IPS-15b (cell line): ENCODE measurements around the gene KCTD2.

ENCODE experiments used
- H3K27me3 ChIP-seq: one replicate; pipeline ENCODE4 v1.6.1; 2013; ENCODE audit warnings: low read length; ENCODE audit not compliant: control insufficient read depth, insufficient read depth
- H3K36me3 ChIP-seq: one replicate; pipeline ENCODE4 v1.6.1; 2013; ENCODE audit warnings: low read length; ENCODE audit not compliant: control insufficient read depth, insufficient read depth
- H3K4me1 ChIP-seq: one replicate; pipeline ENCODE4 v1.6.1; 2013; ENCODE audit warnings: mild to moderate bottlenecking, low read length; ENCODE audit not compliant: control insufficient read depth, insufficient read depth
- H3K4me3 ChIP-seq: one replicate; pipeline ENCODE4 v1.5.1; 2013; ENCODE audit warnings: low read depth, low read length
- H3K9ac ChIP-seq: one replicate; pipeline ENCODE4 v1.6.1; 2013; ENCODE audit warnings: low read depth, mild to moderate bottlenecking, low read length
- H3K9me3 ChIP-seq: one replicate; pipeline ENCODE4 v1.6.1; 2013; ENCODE audit warnings: mild to moderate bottlenecking, low read length; ENCODE audit not compliant: control insufficient read depth, insufficient read depth

Gene KCTD2

DNA sequence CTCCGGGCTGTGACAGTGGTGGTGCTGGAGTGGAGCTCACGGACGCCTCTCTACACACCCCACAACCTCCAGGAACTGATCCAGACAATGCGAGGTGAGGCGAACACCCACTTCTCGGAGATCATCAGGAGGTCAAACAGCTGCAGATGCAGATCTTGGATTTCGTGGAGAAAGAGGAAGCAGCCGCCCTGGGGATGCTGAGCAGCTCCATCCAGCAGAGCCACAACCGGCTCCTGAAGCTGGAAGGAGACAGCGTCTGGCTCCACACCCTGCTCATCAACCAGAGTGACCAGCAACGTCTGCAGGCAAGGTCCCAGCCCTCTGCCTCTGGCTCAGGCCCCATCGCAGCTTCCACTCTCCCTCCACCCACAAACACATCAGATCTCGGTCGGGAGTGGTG is 27.5 kb downstream of the KCTD2 start:
- H3K4me1 ChIP-seq = peaks cover 4% of the 10 kb centered on the region
- no peaks in the 10 kb centered on the region for H3K27me3 ChIP-seq
- no peak overlapping the region for H3K9ac ChIP-seq
- H3K4me3 ChIP-seq = no peak overlapping the region
- no peaks in the 10 kb centered on the region for H3K36me3 ChIP-seq
- no peaks in the 10 kb centered on the region for H3K9me3 ChIP-seq

DNA sequence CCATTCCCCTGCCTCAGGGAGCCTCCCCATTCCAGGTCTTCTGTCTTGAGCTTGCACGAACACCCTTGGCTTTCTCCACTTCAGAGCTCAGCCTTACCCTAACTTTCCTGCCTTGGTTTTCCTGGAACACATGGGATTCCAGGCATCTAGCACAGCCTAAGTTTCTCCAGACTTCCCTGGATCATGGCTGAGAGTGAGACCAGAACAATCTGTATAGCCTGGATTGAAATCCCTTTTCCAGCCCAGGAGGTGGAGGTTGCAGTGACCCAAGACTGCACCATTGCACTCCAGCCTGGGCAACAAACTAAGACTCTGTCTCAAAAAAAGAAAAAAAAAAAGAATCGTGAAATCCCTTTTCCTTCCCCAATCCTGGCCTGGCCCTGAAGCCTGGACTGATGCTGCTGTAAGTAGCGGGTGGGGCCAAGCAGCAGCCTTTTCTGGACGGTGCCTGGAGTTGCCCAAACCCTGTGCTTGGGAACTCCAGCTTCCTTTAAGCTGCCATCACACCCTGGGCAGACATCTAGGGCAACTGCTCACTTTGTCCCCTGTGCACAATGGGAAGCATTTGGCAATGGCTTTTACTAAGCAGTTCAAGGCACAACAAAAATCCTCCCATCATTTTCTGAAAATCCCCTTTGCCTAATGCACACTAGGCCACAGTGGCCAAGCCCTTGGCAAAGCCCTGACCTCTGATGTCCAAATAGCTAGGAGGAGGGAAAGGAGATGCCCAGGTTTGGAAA is 28.7 kb downstream of the KCTD2 start:
- Histone ChIP-seq H3K9me3 (no peaks in the 10 kb centered on the region), H3K4me1 (peaks cover 4% of the 10 kb centered on the region), H3K36me3 (no peaks in the 10 kb centered on the region), H3K4me3 (no peak overlapping the region), H3K27me3 (no peaks in the 10 kb centered on the region), H3K9ac (no peak overlapping the region)

DNA sequence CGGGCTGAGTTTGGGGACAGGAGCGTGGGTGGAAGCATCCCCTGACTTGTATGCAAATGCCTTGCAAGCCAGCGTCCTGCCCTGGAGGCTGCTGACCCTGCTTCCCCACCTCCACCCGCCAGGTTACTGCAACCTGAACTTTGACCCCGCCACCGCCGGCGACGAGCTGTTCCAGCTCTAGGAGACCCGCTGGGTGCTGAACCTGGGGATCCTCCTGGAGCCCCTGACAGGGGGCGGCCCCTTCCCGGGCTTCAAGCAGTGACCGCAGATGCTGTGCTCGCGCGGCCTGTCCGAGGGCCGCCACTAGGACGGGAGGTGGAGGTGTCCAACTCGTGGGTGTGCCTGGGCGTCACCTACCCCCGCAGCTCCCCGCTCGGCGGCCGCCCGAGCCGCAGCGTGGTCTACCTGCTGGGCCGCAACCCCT is 30.1 kb downstream of the KCTD2 start:
- Histone ChIP-seq H3K4me1 (peaks cover 4% of the 10 kb centered on the region), H3K36me3 (no peaks in the 10 kb centered on the region), H3K9ac (peak overlapping the region; percentile 24), H3K27me3 (no peaks in the 10 kb centered on the region), H3K4me3 (no peak overlapping the region), H3K9me3 (no peaks in the 10 kb centered on the region)

DNA sequence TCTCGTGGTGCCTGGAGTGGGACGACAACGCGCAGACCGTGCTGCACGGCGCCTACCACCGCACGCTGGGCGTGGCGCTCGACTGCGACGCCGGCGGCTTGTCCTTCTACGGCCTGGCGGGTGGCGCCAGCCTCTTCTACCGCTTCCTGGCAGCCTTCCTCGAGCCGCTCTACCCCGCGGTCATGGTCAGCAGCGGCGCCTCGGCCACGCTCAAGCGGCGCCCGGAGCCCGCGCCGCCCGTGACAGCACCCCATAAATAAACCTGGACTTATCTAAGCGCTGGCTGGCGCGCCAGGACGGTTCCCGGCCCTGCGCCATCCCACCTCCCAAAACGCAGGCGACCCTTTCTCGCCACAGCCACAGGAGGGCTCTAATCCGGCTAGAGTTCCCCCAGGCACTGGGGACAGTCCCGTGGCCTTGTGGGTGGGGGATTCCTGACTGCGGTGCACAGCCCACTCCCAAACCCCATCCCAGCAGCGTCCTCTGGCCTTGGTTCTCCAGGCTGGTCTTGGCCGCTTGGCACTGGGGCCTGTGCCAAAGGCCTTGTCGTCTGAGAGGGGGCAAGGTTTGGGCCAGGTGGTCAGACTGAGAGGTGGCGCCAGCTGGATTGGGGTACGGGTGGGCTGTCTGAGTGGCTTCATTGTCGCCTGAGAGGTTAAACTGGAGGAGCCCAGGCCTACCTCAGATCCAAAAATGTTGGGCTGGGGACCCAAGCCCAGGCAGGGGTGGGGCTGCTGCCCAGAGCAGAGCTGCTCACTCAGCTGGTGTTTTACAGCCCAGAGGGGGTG is 30.7 kb downstream of the KCTD2 start:
- H3K36me3 ChIP-seq = no peaks in the 10 kb centered on the region
- H3K4me1 ChIP-seq = peaks cover 7% of the 10 kb centered on the region
- H3K9me3 ChIP-seq = no peaks in the 10 kb centered on the region
- peak overlapping the region; percentile 24 for H3K9ac ChIP-seq
- H3K4me3 ChIP-seq = no peak overlapping the region
- H3K27me3 ChIP-seq = no peaks in the 10 kb centered on the region

DNA sequence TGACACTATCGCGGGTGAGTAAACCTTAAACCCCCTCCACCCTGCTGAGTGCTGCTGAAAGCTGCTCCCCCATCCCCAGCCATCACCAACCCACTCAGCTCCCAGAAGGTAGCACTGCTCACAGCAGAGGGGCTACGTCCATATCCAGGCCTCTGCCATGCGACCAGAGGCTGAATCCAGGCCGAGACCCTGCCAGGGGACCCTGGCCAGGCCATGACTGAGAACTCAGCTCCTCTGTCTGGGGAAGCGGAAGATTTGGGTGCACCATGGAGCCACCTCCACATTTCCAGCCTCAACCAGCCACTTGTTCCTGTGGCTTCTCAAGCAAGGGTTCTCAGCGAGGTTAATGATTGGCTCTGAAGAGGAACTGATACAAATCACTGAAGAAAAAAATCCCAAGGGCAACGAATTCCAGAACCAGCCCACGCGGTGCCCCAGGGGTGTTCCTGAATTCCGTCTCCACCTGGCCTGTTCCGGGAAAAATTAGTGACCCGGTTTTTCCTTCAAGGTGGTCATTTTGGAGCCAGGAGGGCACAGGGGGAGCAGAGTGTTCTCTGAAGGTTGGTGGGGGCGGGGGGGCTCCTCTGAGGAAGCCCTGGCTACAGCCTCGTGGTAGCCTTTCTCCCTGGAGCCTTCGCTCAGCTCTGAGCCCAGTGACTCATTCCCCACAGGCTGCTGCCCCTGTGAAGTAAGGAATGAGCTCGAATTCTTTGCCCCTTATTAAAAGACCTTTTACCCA is 31.4 kb downstream of the KCTD2 start:
- H3K9me3 ChIP-seq = no peaks in the 10 kb centered on the region
- H3K9ac ChIP-seq = no peak overlapping the region
- no peak overlapping the region for H3K4me3 ChIP-seq
- no peaks in the 10 kb centered on the region for H3K27me3 ChIP-seq
- H3K4me1 ChIP-seq = peaks cover 7% of the 10 kb centered on the region
- H3K36me3 ChIP-seq = no peaks in the 10 kb centered on the region

DNA sequence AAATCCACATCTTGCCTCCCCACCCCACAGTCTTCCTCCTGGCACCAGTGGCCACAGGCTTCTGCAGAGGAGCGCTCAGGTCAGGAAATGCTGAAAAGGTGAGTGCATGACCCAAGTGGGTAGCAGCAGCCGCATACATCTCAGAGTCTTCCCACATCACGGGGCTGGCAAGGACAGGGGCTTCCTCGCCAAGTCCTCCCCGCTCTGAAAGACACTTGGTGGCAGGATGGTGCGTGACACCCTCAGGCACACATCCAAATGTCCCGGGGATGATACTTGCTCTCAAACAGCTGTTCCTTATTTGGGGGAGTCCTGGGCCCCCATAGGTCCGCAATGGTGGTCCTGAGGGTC is 32.0 kb downstream of the KCTD2 start:
- Histone ChIP-seq H3K9ac (no peak overlapping the region), H3K4me3 (no peak overlapping the region), H3K9me3 (no peaks in the 10 kb centered on the region), H3K27me3 (no peaks in the 10 kb centered on the region), H3K4me1 (peaks cover 7% of the 10 kb centered on the region), H3K36me3 (no peaks in the 10 kb centered on the region)

DNA sequence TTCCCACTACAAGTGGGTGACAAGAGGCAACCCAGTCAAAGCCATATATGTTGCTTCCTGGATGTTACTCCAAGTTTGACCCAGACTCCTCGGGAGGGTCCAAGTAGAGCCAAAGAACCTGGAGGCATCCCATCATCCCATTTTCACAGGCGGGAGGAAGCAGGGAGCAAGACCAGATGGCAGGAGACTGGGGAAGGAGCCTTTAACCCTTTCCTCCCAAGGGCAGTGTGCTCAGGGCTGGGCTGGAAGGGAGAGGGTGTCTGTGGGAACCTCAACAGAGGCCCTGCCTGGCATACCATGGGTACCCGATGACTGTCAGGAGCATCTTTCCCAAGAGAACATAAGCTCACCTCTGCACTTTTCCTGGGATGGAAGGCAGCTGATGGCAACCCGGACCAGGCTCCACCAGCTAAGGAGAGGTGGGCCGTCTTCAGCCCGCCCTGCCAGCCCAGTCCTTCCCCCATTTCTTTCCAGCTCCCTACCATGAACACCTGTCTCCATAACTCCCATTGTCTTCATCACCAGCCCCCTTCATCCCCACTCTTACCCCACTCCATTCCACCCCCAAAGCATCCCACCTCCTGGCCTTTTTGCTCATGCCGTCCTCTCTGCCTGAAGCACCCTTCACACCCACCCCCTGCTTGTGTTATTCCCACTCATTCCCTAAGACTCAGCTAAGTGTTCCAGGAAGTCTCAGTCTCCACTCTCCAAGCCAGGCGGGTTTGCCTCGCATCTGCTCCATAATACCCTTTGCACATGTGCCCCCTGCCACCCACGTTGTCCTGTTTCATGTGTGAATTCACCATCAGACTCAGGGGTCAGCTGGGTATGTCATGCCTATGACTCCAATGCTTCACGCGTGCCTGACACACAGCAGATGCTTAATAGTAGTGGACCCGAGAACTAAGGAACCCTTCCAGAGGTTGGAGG is 34.9 kb downstream of the KCTD2 start:
- Histone ChIP-seq H3K4me1 (peaks cover 7% of the 10 kb centered on the region), H3K4me3 (no peak overlapping the region), H3K36me3 (no peaks in the 10 kb centered on the region)

DNA sequence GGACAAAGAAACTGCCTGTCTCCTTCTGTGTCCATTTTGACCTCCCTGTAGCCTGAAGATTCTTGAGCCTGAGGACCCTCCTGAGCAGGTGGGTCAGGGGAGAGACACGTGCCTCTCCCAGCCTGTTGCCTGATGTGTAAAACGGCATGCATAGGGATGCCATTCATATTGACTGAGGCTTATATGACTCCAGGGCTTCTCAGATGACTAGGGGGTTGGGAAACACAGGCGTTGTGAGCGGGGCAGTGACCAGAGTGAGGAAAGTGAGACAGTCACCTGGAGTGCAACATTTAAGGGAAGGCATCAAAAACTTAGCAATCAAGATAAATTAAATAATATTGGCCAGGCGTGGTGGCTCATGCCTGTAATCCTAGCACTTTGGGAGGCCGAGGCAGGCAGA is 35.7 kb downstream of the KCTD2 start:
- Histone ChIP-seq H3K4me1 (peaks cover 7% of the 10 kb centered on the region), H3K27me3 (no peaks in the 10 kb centered on the region), H3K4me3 (no peak overlapping the region), H3K36me3 (no peaks in the 10 kb centered on the region), H3K9me3 (no peaks in the 10 kb centered on the region), H3K9ac (no peak overlapping the region)

More for the DNA sequence above, 34.9 kb downstream of the KCTD2 start:
- H3K9ac ChIP-seq = no peak overlapping the region
- no peaks in the 10 kb centered on the region for H3K27me3 ChIP-seq
- H3K9me3 ChIP-seq = no peaks in the 10 kb centered on the region

DNA sequence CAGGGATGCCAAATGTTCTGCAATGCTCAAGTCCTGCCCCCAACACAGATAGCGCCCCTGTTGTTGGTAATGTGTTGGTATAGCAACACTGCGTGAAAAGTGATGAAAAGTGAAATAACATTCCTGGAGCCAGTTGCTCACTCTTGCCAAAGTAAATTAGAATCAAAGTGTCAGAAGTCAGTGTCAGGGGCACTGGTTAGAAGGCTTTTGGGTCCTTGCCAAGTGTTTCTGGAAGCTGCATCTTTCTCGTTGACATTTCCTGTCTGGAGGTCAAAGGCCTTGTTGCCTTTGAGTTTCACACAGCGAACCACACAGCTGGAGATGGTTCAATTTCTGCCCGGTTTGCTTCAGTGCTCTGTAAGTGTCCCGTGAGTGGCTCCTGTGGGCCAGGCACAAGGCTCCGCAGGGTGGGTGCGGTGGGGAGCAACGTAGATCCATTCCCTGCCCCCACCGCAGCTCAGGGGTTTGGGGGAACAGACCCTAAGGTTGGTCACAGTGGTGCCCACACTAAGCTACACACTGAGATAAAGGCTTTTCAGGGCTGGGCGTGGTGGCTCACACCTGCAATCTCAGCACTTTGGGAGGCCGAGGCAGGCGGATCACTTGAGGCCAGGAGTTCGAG is 37.1 kb downstream of the KCTD2 start:
- H3K4me1 ChIP-seq = peaks cover 9% of the 10 kb centered on the region
- H3K9ac ChIP-seq = no peak overlapping the region

DNA sequence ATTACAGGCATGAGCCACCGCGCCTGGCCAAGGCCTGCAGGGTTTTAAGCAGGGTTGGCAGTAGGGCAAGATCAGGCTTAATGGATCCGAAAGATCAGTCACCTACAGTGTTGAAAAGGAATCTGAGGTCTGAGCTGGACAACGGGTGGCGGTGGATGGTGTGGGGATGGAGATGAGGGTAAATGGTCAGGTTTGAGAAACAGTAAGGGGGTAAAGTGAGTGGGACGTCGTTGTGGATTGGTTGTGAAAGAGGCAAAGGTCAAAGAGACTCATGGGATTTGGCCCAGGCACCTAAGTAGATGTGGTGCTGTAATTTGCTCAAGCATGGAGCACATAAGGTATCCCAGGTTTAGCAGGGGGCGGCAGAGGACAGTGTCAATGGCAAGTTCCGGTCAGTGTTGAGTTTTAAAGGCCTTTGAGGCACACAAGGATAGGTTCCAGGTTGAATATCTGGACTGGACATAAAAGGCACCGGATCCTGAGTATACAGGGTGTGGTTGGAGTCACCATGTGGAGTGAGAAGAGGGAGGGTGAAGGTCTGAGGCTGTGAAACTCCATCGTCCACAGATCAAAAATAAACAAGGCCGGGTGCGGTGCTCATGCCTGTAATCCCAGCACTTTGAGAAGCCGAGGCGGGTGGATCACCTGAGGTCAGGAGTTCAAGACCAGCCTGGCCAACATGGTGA is 39.6 kb downstream of the KCTD2 start:
- Histone ChIP-seq H3K9me3 (no peaks in the 10 kb centered on the region), H3K36me3 (no peaks in the 10 kb centered on the region), H3K4me3 (no peak overlapping the region), H3K9ac (peak overlapping the region; percentile 16), H3K27me3 (no peaks in the 10 kb centered on the region), H3K4me1 (peaks cover 17% of the 10 kb centered on the region)

More for the DNA sequence above, 37.1 kb downstream of the KCTD2 start:
- no peaks in the 10 kb centered on the region for H3K36me3 ChIP-seq
- no peak overlapping the region for H3K4me3 ChIP-seq
- no peaks in the 10 kb centered on the region for H3K27me3 ChIP-seq
- no peaks in the 10 kb centered on the region for H3K9me3 ChIP-seq
